Islet of Langerhans (tissue), 1 donor: ENCODE measurements around the gene ARHGEF39.
"Not testable (repeated sequence)": the region's sequence is repeated elsewhere in the genome, so short reads cannot be mapped to it uniquely, and the experiment has no call there.

Experiments used
- FAIRE-seq: peaks from one replicate; lab custom pipeline; 2011; peaks lifted over from hg19 to GRCh38; lab: Jason Lieb, UNC

ARHGEF39 gene

DNA sequence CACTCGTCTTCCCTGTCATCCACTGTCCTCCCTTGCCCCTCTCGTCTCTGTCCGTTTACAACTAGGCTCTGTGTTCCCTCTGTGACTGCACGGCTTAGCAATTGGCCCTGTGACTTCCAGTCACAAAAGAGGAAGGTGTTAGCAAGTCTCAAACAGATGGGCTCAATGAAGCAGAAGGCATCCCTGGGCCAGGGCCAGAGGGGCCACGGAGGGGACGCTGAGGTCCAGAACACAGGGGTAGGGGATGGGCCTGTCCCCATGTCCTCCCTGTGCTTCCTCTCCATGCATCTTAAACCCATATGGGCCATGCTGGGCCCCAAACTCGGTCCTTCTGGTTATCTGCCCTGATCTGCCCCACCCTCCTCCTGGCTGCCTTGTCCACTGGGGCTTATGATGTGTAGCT lies 46.7 kb downstream of the ARHGEF39 start, which contains the start of gene CD72:
Gene CD72, minus strand, starts transcription at position 89 of the 403 bp plus-strand sequence. CDS start 110 bp downstream, outside the sequence.
- no peak for FAIRE-seq

DNA sequence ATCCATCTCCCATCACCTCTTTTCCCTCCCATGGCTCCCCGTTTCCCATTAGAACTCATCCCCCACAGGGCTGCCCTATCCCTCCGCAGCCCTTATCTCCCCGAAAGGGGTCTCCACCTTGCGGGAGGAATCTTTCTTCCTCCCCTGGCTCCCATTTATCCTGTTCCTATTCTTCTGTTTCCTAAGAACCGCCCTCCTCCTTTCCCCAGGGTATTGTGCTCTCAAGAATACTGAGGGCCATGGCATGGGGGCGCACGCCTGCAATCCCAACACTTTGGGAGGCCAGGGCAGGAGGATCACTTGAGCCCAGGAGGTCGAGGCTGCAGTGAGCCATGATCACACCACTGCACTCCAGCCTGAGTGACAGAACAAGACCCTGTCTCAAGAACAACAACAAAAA lies 47.4 kb downstream of the ARHGEF39 start:
- no peak for FAIRE-seq

DNA sequence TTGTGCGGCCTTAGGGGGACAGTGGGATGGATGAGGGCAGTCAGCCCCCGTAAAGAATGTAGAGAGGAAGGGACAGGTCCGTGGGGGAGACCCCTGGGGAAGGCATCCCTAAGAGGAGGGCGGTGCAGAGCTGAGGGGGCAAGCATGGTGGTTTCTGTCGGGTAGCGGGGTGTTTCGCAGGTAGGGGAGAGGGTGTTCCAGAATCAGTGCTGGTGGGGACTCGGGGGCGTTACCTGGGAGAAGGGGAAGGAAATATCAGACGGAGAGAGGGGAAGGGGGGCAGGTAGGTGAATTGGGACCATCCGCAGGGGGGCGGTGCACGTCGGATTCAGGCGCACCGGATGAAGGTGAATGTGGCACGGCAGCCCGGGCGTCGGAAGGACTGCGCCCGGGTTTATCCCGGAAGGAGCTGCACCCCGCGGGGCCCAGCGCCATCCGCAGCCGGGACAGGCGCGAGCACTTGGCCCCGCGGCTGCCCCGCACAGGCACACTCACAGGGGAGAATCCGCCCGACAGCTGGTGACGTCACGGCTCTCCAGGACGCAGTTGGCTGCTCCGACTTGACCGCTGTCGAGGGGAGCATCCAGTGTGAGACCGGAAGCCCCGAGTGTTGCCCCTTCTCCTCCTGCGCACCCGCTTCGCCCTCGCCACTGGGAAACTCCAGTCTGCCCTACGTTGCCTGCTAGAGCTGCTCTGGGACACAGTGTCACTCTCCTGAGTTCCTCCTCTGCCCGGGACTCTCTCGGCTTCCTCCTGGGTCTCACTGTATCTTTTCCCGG lies 48.1 kb downstream of the ARHGEF39 start:
- FAIRE-seq = no peak

- no peak for FAIRE-seq
Observed at GRCh38 chr9:35615981-35616680, 48.9 kb downstream of the ARHGEF39 start.

DNA sequence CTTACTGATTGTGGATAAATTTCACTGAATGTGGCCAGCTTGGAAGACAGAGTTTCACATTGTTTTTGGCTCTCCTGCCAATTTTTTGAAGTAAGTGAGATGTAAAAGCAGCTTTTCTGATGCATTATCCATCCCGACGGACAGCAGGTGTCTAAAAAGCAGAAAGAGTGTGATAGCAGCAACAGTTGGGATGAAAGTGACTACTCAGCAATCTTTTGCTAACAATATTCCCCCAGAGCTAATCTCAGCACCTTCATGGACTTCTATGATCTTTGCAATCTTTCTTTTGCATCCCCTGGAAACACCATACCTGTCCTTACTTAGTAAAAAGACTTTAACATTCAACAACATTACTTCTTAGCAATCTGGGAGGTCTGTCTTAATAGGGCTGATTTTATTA lies 52.2 kb downstream of the ARHGEF39 start:
- no peak for FAIRE-seq

GRCh38 chr9:35612066-35612465 lies 52.9 kb downstream of the ARHGEF39 start:
- not testable (repeated sequence) for FAIRE-seq

GRCh38 chr9:35611230-35611797 lies 53.7 kb downstream of the ARHGEF39 start:
- no peak for FAIRE-seq

GRCh38 chr9:35609820-35610163 lies 55.2 kb downstream of the ARHGEF39 start:
- FAIRE-seq = no peak
